GM20431 (cell line): ENCODE results near the gene RGR.

Source experiments
- in situ Hi-C: fragments of 300-500 bp; cut with MseI, MboI; formaldehyde crosslinking; loops from one replicate; pipeline ENCODE4 v1.15.0; 2020; ENCODE audit warnings: low sequenced_read_pairs; ENCODE audit not compliant: unreplicated experiment

Gene RGR

GRCh38 chr10:84216834-84217233, 28.0 kb upstream of the RGR start:
- in situ Hi-C loops, result no loop called here

- in situ Hi-C loops, result no loop called here
Observed at GRCh38 chr10:84217746-84218145, 27.1 kb upstream of the RGR start.

GRCh38 chr10:84221916-84222315, 22.9 kb upstream of the RGR start:
- in situ Hi-C loops, result no loop called here

DNA sequence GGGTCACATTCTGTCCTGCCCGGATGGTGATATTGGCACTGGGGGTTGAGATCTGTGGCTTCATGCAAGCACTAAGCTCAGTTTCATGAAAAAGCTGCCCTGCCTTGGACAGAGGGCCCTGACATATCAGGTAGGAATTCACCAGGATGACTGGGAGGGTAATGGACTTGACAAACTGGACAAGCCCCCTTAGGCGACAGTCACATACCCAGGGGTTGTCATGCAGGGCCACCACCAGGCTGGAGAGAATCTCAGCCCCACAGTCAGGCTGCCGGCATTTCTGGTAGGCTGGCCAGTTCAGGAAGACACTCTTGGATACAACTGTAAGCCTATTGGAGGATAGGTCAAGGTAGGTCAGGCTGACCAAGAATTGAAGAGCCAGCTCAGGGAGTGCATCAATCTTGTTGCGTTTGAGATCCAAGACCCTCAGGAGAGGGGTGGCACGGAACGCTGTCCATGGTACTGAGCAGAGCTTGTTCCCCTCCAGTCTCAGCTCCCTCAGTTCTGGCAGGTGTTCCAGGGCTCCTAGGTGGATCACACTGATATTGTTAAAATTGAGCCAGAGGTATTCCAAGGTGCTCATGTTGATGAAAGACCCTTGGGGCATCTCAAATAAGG, 20.3 kb upstream of the RGR start:
- in situ Hi-C loops, result no loop called here

DNA sequence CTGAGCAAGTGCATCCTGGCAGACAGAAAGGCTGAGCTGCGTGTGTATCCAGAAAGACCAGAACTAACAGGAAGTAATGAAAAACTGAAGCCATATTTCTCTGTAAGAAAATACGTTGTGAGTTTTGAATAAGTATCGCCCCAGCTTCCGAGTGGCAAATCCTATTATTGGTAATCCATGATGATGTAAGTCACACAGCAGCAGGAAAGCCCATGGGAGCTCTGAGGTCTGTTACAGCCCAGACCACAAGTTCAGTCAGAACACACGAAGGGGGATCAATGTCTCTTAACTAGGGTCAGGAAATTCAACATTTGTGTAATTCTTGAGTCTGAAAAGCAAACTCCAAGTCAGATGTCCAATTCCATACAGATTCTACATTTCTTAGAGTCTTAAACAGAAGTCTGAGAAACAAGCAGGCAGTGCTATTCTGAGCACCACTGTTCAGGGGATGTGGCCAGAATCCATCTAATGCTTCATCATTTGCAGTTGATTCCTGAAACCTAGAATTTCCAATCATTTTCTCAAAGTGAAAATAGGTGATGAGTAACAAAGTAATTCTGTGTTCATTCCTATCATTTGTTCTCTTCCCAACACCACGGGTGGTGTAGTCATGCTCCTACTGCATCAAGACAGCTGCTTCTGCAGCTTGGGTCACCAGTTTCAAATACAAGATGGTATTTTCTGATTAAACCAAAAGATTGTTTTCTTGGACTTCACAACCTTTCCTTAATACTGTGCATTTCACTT, 19.3 kb upstream of the RGR start, which contains the start of gene LRIT2:
LRIT2 (minus strand) TSS at position 118 of the 747 bp plus-strand sequence; CDS start at position 94, 24 bp downstream.
- in situ Hi-C loops, result no loop called here

DNA sequence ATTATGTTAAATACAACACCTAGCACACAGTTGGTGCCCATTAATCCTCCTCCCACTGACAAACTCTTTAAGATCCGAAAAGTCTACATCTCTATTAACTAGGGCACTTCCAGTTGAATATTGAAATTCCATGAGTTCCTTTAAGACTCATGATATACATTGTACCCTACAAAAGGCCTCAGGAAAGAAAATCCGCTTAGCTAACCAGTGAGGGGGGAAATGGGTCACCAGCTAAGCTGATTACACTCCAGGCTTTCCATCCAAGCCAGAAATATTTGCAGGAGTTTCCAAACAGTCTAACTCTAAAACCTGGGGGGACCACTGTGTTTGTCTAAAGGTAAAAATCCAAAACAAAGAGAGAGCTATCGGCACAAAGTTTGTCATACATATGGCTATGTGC, 18.2 kb upstream of the RGR start:
- in situ Hi-C loops, result no loop called here

GRCh38 chr10:84227810-84228209, 17.0 kb upstream of the RGR start:
- in situ Hi-C loops, result no loop called here

DNA sequence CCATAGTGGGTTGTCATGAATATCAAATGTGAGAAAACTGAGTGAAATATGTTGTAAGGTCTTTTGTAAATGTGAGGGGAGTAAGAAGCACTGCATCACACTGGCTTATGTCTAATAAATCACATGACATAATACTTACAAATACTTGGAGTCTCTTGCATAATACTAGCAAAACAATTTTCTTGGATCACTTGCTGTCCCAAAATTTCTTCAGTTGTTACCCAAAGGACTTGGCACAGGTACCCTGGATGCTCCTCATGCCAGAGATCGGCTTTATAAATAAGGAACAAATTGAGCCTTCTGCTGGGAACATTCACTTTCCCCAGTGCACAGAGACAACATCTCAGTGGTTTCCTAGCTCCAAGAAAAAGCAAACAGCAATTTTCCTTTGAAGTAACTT, 14.5 kb upstream of the RGR start:
- in situ Hi-C loops, result no loop called here

- in situ Hi-C loops, result no loop called here
Observed at GRCh38 chr10:84232376-84232775, 12.5 kb upstream of the RGR start.

GRCh38 chr10:84233940-84234339, 10.9 kb upstream of the RGR start:
- in situ Hi-C loops, result no loop called here

GRCh38 chr10:84234479-84234878, 10.4 kb upstream of the RGR start:
- in situ Hi-C loops, result no loop called here

DNA sequence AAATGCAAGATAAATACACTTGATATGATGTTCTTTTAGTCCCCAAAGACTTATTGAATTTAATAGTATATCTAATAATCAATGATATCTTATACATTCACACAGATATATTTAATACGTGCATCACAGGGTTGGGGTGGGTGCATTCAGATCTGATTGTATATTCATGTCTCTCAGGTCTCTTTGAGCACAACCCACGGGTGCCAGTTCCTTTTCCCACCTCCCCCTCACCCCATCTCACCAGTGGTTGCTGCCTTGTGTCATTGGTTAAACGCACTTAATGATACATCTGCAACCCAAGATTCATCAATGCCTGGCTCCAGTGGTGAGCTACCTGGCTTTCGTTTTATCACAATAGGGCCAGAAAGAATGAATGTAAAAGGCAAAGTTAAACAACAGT, 9.8 kb upstream of the RGR start:
- in situ Hi-C loops, result no loop called here

- in situ Hi-C loops, result no loop called here
Observed at GRCh38 chr10:84236807-84237198, 8.1 kb upstream of the RGR start.

GRCh38 chr10:84237199-84238051, 7.4 kb upstream of the RGR start:
- in situ Hi-C loops, result no loop called here

GRCh38 chr10:84238909-84239308, 5.9 kb upstream of the RGR start:
- in situ Hi-C loops, result no loop called here

- in situ Hi-C loops, result no loop called here
Observed at GRCh38 chr10:84241185-84241790, 3.6 kb upstream of the RGR start, which contains the start of gene LRIT1. TSS of gene LRIT1 (minus strand) at chr10:84241546. CDS start at chr10:84241439, 107 bp downstream.

DNA sequence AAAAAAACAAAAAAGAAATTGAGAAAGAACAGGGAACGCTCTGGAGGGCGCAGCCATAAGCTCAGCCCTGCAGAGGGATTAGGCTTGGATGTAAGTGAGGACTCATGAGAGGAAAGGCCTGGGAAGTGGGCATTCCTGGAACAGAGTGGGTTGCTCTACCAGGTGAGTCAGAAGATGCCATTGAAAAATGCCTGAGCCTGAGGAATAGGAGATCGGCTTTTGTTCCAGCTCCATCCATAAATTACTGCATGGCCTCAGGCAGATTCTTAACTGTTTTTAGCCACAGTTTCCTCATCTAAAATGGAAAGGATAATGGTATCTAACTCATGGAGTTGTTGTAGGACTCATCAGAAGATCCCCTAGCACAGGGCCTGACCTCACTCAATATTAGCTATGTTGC, 1.1 kb upstream of the RGR start:
- in situ Hi-C loops, result no loop called here

- in situ Hi-C loops, result no loop called here
Observed at GRCh38 chr10:84247496-84247895, 2.6 kb downstream of the RGR start.

- in situ Hi-C loops, result no loop called here
Observed at GRCh38 chr10:84248794-84249193, 3.9 kb downstream of the RGR start.
